ENCODE measurements around the gene USP46.

USP46 gene

DNA sequence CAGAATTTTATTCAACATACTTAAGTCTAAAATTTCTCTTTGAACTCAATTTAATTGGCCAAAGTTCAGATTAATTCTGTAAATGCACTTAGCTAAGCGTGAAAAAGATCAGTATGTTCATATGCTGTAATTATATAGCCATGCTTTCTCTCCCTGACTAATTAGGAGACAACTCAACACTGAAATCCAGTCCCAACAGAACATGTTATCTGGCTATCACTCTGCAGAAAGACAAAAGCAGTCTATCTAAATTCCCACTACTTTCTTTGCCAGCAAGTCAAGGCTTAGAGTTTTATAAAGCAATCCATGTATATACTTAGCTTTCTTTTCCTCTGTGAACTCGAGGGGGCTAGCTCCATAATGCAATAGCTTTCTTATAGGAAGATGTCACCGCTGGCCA is 16.0 kb upstream of the USP46 start:
- Mint-ChIP-seq H3K4me1 (no peaks in the 10 kb centered on the region), H3K9me3 (no peaks in the 10 kb centered on the region), H3K27me3 (ENCODE audit: low read depth, poor library complexity) (peaks cover 4% of the 10 kb centered on the region), H3K36me3 (ENCODE audit: low read depth) (no peaks in the 10 kb centered on the region), H3K27ac (no peak overlapping the region), H3K4me3 (no peak overlapping the region)
- TF ChIP-seq, protein P1, sequence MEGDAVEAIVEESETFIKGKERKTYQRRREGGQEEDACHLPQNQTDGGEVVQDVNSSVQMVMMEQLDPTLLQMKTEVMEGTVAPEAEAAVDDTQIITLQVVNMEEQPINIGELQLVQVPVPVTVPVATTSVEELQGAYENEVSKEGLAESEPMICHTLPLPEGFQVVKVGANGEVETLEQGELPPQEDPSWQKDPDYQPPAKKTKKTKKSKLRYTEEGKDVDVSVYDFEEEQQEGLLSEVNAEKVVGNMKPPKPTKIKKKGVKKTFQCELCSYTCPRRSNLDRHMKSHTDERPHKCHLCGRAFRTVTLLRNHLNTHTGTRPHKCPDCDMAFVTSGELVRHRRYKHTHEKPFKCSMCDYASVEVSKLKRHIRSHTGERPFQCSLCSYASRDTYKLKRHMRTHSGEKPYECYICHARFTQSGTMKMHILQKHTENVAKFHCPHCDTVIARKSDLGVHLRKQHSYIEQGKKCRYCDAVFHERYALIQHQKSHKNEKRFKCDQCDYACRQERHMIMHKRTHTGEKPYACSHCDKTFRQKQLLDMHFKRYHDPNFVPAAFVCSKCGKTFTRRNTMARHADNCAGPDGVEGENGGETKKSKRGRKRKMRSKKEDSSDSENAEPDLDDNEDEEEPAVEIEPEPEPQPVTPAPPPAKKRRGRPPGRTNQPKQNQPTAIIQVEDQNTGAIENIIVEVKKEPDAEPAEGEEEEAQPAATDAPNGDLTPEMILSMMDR (IDR thresholded peaks at IDR 0.05) = no peak
- DNase-seq = no peak

DNA sequence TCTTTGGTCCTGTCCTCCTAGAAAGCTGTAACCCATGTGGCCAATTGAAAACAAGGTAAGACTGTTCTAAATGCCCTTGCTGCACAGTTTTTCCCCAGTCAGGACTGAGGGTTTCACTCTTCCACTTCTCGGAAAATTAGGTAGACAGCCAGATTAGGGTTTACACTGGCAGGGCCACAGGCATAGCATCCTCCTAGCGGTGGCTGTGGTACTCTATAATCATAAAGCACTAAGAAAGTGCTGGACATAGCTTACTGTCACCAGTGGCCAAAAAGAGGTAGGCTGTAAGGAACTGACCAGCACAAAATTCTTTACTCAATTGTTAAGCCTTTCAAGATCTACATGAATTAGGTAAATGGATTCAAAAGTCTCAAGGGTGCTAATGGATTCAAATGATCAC is 11.6 kb upstream of the USP46 start:
- H3K9me3 Mint-ChIP-seq = peaks cover under 1% of the 10 kb centered on the region
- no peak for DNase-seq
- H3K4me3 Mint-ChIP-seq = no peak overlapping the region
- H3K4me1 Mint-ChIP-seq = no peaks in the 10 kb centered on the region
- H3K27ac Mint-ChIP-seq = no peak overlapping the region
- H3K36me3 Mint-ChIP-seq (ENCODE audit: low read depth) = peaks cover under 1% of the 10 kb centered on the region
- TF ChIP-seq, protein P1 (IDR thresholded peaks at IDR 0.05) = no peak
- H3K27me3 Mint-ChIP-seq (ENCODE audit: low read depth, poor library complexity) = peaks cover 3% of the 10 kb centered on the region

DNA sequence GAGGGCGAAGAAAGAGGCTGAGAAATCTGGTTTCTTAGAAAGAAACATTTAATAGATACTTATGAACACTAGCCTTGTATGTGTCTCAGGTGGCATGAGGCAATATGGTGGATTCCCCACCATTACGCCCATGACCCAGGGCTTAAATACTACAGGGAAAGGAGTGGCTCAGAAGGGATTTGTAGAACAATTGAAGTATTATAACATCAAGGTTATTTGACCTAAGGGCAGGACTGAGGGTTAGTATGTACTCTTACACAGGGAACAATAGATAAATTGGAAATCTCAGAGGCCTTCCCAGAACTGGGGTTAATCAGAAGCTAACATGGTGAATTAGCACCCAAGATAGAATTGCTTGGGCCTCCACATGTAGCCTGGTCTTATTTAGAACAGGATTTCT is 11.0 kb upstream of the USP46 start:
- DNase-seq = no peak
- peaks cover 7% of the 10 kb centered on the region for H3K36me3 Mint-ChIP-seq (ENCODE audit: low read depth)
- H3K4me1 Mint-ChIP-seq = no peaks in the 10 kb centered on the region
- H3K9me3 Mint-ChIP-seq = peaks cover 5% of the 10 kb centered on the region
- TF ChIP-seq, protein P1 (IDR thresholded peaks at IDR 0.05) = no peak
- peaks cover 3% of the 10 kb centered on the region for H3K27me3 Mint-ChIP-seq (ENCODE audit: low read depth, poor library complexity)
- no peak overlapping the region for H3K27ac Mint-ChIP-seq
- no peak overlapping the region for H3K4me3 Mint-ChIP-seq

DNA sequence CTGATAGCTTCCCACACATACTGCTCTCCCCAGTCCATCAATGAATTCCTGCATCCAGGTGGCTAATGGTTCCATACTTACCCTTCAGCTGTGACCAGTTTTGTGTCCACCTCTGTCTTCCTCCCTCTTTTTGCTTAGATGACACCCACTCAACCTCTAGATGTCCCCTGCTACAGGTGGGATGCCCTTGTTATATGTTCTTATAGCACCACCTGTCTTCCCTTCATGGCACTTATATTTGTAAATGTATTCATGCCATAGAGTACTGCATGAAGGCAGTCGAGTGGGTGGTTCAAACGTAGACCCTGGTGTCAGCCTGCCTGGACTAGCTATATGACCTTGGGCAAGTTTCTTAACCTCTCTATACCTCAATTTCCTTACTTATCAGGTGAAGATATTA is 6.5 kb upstream of the USP46 start:
- no peak overlapping the region for H3K27ac Mint-ChIP-seq
- H3K27me3 Mint-ChIP-seq (ENCODE audit: low read depth, poor library complexity) = peaks cover 7% of the 10 kb centered on the region
- TF ChIP-seq, protein P1 (IDR thresholded peaks at IDR 0.05) = no peak
- no peak for DNase-seq
- peaks cover 4% of the 10 kb centered on the region for H3K4me1 Mint-ChIP-seq
- peaks cover 46% of the 10 kb centered on the region for H3K9me3 Mint-ChIP-seq
- H3K4me3 Mint-ChIP-seq = no peak overlapping the region
- peaks cover 48% of the 10 kb centered on the region for H3K36me3 Mint-ChIP-seq (ENCODE audit: low read depth)

DNA sequence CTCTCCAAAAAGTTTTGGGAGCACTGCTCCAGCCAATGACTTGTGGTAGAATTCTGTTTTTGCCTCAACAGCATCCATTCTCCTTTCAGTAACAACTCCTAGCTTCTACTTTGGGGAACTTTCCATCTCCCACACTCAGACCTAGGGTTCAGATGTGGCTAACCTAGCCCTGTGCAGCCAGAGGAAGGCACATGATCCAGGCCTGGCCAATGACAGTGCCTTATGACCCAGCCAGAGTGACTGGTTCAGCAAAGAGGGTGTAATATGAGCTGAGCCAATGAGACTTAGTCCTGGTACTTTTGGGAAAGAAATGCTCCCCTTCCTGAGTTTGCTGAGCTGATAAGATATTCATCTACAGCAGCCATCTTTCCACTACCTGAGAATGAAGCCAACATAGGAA is 5.4 kb upstream of the USP46 start:
- Mint-ChIP-seq H3K27me3 (ENCODE audit: low read depth, poor library complexity) (peaks cover 7% of the 10 kb centered on the region), H3K9me3 (peaks cover 50% of the 10 kb centered on the region), H3K27ac (no peak overlapping the region), H3K4me1 (peaks cover 11% of the 10 kb centered on the region), H3K4me3 (no peak overlapping the region), H3K36me3 (ENCODE audit: low read depth) (peaks cover 54% of the 10 kb centered on the region)
- no peak for DNase-seq
- TF ChIP-seq, protein P1 (IDR thresholded peaks at IDR 0.05) = no peak

DNA sequence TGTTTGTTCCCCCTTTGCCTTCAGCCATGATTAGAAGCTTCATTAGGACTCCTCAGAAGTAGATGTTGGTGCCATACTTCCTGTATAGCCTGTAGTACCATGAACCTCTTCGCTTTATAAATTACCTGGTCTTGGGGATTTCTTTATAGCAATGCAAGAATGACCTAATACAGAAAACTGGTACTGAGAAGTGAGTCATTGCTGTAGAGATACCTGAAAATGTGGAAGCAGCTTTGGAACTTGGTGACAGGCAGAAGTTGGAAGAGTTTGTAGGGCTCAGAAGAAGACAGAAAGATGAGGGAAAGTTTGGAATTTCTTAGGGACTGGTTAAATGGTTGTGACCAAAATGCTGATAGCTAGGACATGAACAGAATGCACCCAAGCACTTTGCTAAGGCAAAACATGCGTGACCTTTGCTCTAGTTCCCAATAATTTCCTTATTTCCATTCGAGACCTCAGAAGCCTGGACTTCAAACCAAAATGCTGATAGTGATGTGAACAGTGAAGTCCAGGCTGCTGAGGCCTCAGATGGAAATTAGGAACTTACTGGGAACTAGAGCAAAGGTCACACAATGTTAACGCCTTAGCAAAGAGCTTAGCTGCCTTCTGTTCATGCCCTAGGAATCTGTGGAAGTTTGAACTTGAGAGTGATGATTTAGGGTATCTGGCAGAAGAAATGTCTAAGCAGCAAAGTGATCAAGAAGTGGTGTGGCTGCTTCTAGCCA is 3.0 kb upstream of the USP46 start:
- TF ChIP-seq, protein P1 (IDR thresholded peaks at IDR 0.05) = no peak
- Mint-ChIP-seq H3K27ac (no peak overlapping the region), H3K4me3 (no peak overlapping the region), H3K27me3 (ENCODE audit: low read depth, poor library complexity) (peaks cover 7% of the 10 kb centered on the region), H3K9me3 (peaks cover 50% of the 10 kb centered on the region), H3K4me1 (peaks cover 25% of the 10 kb centered on the region), H3K36me3 (ENCODE audit: low read depth) (peaks cover 54% of the 10 kb centered on the region)
- no peak for DNase-seq
